GM18526 (cell line): ENCODE results near the gene AARSD1.

ENCODE experiments used
- POLR2A ChIP-seq: IDR thresholded peaks from 3 replicates; pipeline ENCODE4 v1.6.1; 2011; ENCODE audit not compliant: insufficient read length; ENCODE audit errors: extremely low read depth

The AARSD1 gene

DNA sequence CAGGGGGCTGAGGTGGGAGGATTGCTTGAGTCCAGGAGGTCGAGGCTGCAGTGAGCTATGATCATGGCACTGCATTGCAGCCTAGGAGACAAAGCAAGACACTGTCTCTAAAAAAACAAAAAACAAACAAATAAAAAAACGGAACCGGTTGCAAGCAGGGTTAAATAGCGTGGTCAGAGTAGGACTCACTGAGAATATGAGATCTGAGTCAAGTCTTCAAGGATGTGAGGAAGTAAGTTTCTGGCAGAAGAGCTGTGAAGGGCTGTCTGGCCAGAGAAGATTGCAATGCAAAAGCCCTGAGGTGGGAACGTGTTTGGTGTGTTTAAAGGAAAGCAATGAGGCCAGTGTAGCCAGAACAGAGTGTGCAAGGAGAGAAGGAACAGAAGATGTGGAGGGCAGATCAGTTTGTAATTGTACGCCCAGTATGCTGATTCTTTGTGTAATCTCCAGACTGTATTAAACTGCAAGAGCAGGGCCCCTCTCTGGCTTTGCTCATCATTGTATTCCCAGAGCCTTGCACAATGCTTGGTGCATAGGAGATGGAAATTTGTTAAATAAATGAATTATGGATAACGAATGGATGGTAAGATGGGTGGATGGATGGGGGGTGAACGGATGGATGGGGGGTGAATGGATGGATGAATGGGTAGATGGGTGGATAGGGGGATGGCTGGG lies 57.3 kb downstream of the AARSD1 start:
- no peak for TF ChIP-seq POLR2A

DNA sequence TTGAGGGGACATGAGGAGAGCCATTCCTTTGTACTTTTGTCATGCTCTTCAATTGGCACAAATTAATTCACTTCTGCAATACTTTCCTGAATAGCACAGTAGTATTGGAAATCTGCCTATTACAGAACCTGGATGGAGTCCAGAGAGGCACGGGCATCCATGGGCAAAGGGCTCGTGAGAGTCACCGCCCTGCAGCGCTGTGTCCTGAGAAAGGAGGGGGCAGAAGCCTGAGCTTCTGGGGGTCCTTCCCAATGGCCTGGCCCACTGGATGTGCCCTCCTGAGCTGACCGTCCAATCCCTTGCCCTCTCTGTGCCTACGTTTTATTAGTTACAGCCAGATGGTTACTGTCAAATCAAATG lies 60.2 kb downstream of the AARSD1 start:
- TF ChIP-seq POLR2A, result no peak

GRCh38 chr17:42901535-42902229 lies 62.6 kb downstream of the AARSD1 start:
- no peak for TF ChIP-seq POLR2A
